HEK293 (cell line): ENCODE data around the gene COA8.

Experiments used
- CTCF ChIA-PET: fragments of 350-600 bp; formaldehyde crosslinking; extraction: SDS; loops from one replicate; lab custom pipeline; 2021; ENCODE audit warnings: antibody characterized with exemption; lab: Yijun Ruan, JAX
- POLR2A ChIA-PET: fragments of 300-600 bp; formaldehyde crosslinking; extraction: SDS; loops from one replicate; lab custom pipeline; 2020; ENCODE audit warnings: antibody characterized with exemption, inconsistent platforms; lab: Yijun Ruan, JAX
- H3K27ac ChIP-seq: fragments of 200-500 bp; sonication (Bioruptor generic); 2 replicates; pipeline ENCODE4 v1.5.1; 2014; ENCODE audit warnings: low read depth, low read length, control low read depth, inconsistent platforms; ENCODE audit errors: extremely low read depth
- H3K36me3 ChIP-seq, 2 experiments: fragments of 200-500 bp in 1 of 2; sonication (Bioruptor generic) in 1 of 2; 1 replicate in 1 of 2; 2 replicates in 1 of 2; pipeline ENCODE4 v1.5.1; 2014 to 2017; ENCODE audit warnings: inconsistent platforms in 2 of 2, low read length in 2 of 2; ENCODE audit not compliant: control insufficient read depth in 2 of 2, insufficient read depth in 1 of 2
- H3K4me1 ChIP-seq: fragments of 200-500 bp; sonication (Bioruptor generic); 2 replicates; pipeline ENCODE4 v1.5.1; 2014; ENCODE audit warnings: mild to moderate bottlenecking, low read length, inconsistent platforms; ENCODE audit not compliant: control insufficient read depth, insufficient read depth
- H3K4me3 ChIP-seq: 2 replicates; pipeline ENCODE4 v1.5.1; 2011; ENCODE audit warnings: low read depth, mild to moderate bottlenecking, control low read depth, low read length, moderate library complexity
- H3K9me3 ChIP-seq: fragments of 200-500 bp; sonication (Bioruptor generic); 2 replicates; pipeline ENCODE4 v1.5.1; 2014; ENCODE audit warnings: low read depth, low read length, inconsistent platforms; ENCODE audit not compliant: control insufficient read depth, insufficient read depth
- AEBP2 ChIP-seq: fragments of 450-650 bp; formaldehyde crosslinking; IDR thresholded peaks from 2 replicates; pipeline ENCODE4 v1.5.1; 2016; ENCODE audit warnings: missing biosample characterization, missing genetic modification characterization, borderline replicate concordance
- HIC1 ChIP-seq: fragments of 450-650 bp; formaldehyde crosslinking; IDR thresholded peaks from 2 replicates; pipeline ENCODE4 v1.5.1; 2016; ENCODE audit warnings: missing biosample characterization, missing genetic modification characterization
- KLF17 ChIP-seq: fragments of 450-650 bp; formaldehyde crosslinking; IDR thresholded peaks from 2 replicates; pipeline ENCODE4 v1.5.1; 2016; ENCODE audit warnings: missing biosample characterization, missing genetic modification characterization
- KLF9 ChIP-seq: fragments of 450-650 bp; formaldehyde crosslinking; IDR thresholded peaks from 2 replicates; pipeline ENCODE4 v1.5.1; 2016; ENCODE audit warnings: missing biosample characterization, missing genetic modification characterization, low read depth
- PRDM6 ChIP-seq: fragments of 450-650 bp; formaldehyde crosslinking; IDR thresholded peaks from 2 replicates; pipeline ENCODE4 v1.5.1; 2017; ENCODE audit warnings: missing biosample characterization, missing genetic modification characterization
- SALL2 ChIP-seq: fragments of 450-650 bp; formaldehyde crosslinking; IDR thresholded peaks from 2 replicates; pipeline ENCODE4 v1.5.0; 2017; ENCODE audit warnings: missing biosample characterization, mild to moderate bottlenecking, missing genetic modification characterization, borderline replicate concordance
- TCF7L2 ChIP-seq: IDR thresholded peaks from 2 replicates; pipeline ENCODE4 v1.6.1; 2011; ENCODE audit warnings: low read depth, mild to moderate bottlenecking, inconsistent platforms, low read length, moderate library complexity, borderline replicate concordance
- TSHZ1 ChIP-seq: fragments of 450-650 bp; formaldehyde crosslinking; IDR thresholded peaks from 2 replicates; pipeline ENCODE4 v1.5.1; 2016; ENCODE audit warnings: missing biosample characterization, missing genetic modification characterization, borderline replicate concordance
- ZFHX2 ChIP-seq: fragments of 450-650 bp; formaldehyde crosslinking; conservative IDR thresholded peaks from 2 replicates; pipeline ENCODE4 v1.5.1; 2016; ENCODE audit warnings: missing biosample characterization, missing genetic modification characterization
- ZFP41 ChIP-seq: fragments of 450-650 bp; formaldehyde crosslinking; IDR thresholded peaks from 2 replicates; pipeline ENCODE4 v1.5.1; 2016; ENCODE audit warnings: missing biosample characterization, missing genetic modification characterization, borderline replicate concordance
- ZNF114 ChIP-seq: fragments of 450-650 bp; formaldehyde crosslinking; IDR thresholded peaks from 2 replicates; pipeline ENCODE4 v1.5.0; 2017; ENCODE audit warnings: missing biosample characterization, missing genetic modification characterization
- ZNF138 ChIP-seq: fragments of 450-650 bp; formaldehyde crosslinking; IDR thresholded peaks from 2 replicates; pipeline ENCODE4 v1.5.1; 2016; ENCODE audit warnings: missing biosample characterization, missing genetic modification characterization, borderline replicate concordance
- ZNF324 ChIP-seq: fragments of 450-650 bp; formaldehyde crosslinking; IDR thresholded peaks from 2 replicates; pipeline ENCODE4 v1.5.1; 2016; ENCODE audit warnings: missing biosample characterization, missing genetic modification characterization
- ZNF37A ChIP-seq: fragments of 450-650 bp; IDR thresholded peaks from 2 replicates; pipeline ENCODE4 v1.5.1; 2018; ENCODE audit warnings: missing biosample characterization, missing genetic modification characterization
- ZNF394 ChIP-seq: fragments of 450-650 bp; formaldehyde crosslinking; IDR thresholded peaks from 2 replicates; pipeline ENCODE4 v1.5.1; 2016; ENCODE audit warnings: missing biosample characterization, missing genetic modification characterization, mild to moderate bottlenecking, moderate library complexity, borderline replicate concordance
- ZNF423 ChIP-seq: fragments of 450-650 bp; formaldehyde crosslinking; IDR thresholded peaks from 2 replicates; pipeline ENCODE4 v1.5.1; 2016; ENCODE audit warnings: missing biosample characterization, missing genetic modification characterization
- ZNF558 ChIP-seq: fragments of 450-650 bp; formaldehyde crosslinking; IDR thresholded peaks from 2 replicates; pipeline ENCODE4 v1.5.1; 2016; ENCODE audit warnings: missing biosample characterization, missing genetic modification characterization
- ZNF596 ChIP-seq: fragments of 450-650 bp; IDR thresholded peaks from 2 replicates; pipeline ENCODE4 v1.5.0; 2018; ENCODE audit warnings: missing biosample characterization, mild to moderate bottlenecking, missing genetic modification characterization, moderate library complexity
- ZNF629 ChIP-seq: fragments of 450-650 bp; formaldehyde crosslinking; IDR thresholded peaks from 2 replicates; pipeline ENCODE4 v1.5.1; 2017; ENCODE audit warnings: missing biosample characterization, missing genetic modification characterization
- ZSCAN23 ChIP-seq: fragments of 450-650 bp; formaldehyde crosslinking; IDR thresholded peaks from 2 replicates; pipeline ENCODE4 v1.5.1; 2016; ENCODE audit warnings: missing biosample characterization, missing genetic modification characterization
- TF ChIP-seq, protein P1 (sequence below): fragments of 450-650 bp; formaldehyde crosslinking; IDR thresholded peaks from 2 replicates; pipeline ENCODE4 v1.5.1; 2016; ENCODE audit warnings: missing biosample characterization, missing genetic modification characterization
- TF ChIP-seq, protein P2 (sequence below): fragments of 450-650 bp; formaldehyde crosslinking; IDR thresholded peaks from 2 replicates; pipeline ENCODE4 v1.5.1; 2016; ENCODE audit warnings: missing biosample characterization, missing genetic modification characterization

The COA8 gene

DNA sequence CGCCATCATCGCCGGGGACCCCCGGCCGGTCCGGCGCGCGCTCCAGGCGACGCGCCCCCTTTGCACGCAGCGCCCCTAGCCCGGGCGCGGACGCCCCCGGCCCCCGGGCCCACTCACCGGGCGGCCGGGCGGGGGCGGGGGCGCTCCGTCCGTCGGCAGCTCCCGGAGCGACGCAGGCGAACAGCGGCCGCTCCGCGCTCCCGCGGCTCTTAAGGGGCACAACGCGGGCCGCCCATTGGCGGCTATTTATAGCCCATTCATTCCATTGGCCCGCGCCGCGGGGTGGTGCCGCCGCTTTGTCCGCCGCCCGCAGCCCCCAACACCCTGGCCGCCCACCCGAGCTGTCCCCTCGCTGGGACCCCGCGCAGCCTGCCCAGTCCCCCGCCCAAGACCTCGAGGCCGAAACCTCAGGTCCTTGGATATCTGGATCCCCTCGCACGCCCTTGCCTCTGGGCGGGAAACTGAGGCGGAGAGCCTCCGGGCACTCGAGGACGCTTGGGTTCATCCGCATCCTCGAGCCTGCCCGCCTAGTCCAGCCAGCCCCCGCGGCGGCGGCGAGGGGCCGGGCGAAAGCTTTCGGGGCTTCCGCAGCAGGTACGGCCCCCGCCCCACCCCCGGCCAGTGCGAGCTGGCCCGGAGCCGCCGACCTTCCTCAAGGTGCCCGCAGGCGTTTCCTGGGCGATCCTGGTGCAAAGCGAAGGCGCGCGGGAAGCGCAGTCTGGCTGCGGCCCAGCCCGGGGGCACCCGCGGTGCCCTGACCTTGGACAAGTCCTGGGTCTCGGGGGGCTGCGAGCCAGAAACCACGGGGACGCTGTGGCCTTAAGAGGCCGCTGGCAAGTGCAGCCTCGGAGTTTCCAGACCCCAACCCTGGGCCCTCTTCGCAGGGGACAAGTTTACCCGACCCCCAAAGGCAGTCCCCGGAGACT lies 39.8 kb upstream of the COA8 start, which contains the start of gene CKB:
Gene CKB, minus strand, starts transcription at position 182 of the 926 bp plus-strand sequence. CDS start 337 bp downstream, outside the sequence.
- Histone ChIP-seq H3K4me3 (peak within 1 kb of the TSS; percentile 82), H3K36me3 (peaks cover 0 to 33% of the 10 kb centered on the region in 2 experiments; a peak in 1 of 3 replicates), H3K4me1 (peaks cover 23% of the 10 kb centered on the region), H3K9me3 (no peaks in the 10 kb centered on the region), H3K27ac (peak within 1 kb of the TSS; percentile 99)
- ChIA-PET POLR2A (interaction anchor here (0.7 to 3.3 kb wide), 12 partner anchors 8 to 189 kb away, joined by 3 to 19 read pairs (median 5); partner anchors contain the start of genes BAG5 and EIF5), CTCF (interaction anchor here (0.6 to 0.7 kb wide), 4 partner anchors 38 to 942 kb away, joined by 3 to 5 read pairs (median 3); no protein-coding TSS in a partner anchor)
- TF ChIP-seq ZNF114: no peak
- TF ChIP-seq PRDM6 (tag by site-specific recombination): no peak
- TF ChIP-seq TSHZ1: no peak
- TF ChIP-seq KLF9: 0 out of 2 replicates have a peak, but pooled peaks have one; percentile 54
- TF ChIP-seq ZNF629 (tag by site-specific recombination): no peak
- peak; percentile 72; the same call in 1 of the 2 replicates for TF ChIP-seq HIC1 (tag by site-specific recombination)
- TF ChIP-seq AEBP2 (tag by site-specific recombination): no peak
- peak; percentile 52; the same call in 1 of the 2 replicates for TF ChIP-seq ZNF324
- peak; percentile 76 for TF ChIP-seq KLF17 (tag by site-specific recombination)
- TF ChIP-seq ZFP41 (tag by site-specific recombination): no peak
- no peak for TF ChIP-seq ZSCAN23 (tag by site-specific recombination)
- TF ChIP-seq ZNF37A: no peak
- TF ChIP-seq, protein P1, sequence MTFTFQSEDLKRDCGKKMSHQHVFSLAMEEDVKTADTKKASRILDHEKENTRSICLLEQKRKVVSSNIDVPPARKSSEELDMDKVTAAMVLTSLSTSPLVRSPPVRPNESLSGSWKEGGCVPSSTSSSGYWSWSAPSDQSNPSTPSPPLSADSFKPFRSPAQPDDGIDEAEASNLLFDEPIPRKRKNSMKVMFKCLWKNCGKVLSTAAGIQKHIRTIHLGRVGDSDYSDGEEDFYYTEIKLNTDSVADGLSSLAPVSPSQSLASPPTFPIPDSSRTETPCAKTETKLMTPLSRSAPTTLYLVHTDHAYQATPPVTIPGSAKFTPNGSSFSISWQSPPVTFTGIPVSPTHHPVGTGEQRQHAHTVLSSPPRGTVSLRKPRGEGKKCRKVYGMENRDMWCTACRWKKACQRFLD: no peak
- TF ChIP-seq ZNF394: 0 out of 2 replicates have a peak, but pooled peaks have one; percentile 18
- no peak; the same call in 1 of the 2 replicates for TF ChIP-seq ZNF423 (tag by site-specific recombination)
- peak; percentile 91 for TF ChIP-seq ZFHX2 (tag by site-specific recombination)
- TF ChIP-seq TCF7L2: no peak
- TF ChIP-seq, protein P2, sequence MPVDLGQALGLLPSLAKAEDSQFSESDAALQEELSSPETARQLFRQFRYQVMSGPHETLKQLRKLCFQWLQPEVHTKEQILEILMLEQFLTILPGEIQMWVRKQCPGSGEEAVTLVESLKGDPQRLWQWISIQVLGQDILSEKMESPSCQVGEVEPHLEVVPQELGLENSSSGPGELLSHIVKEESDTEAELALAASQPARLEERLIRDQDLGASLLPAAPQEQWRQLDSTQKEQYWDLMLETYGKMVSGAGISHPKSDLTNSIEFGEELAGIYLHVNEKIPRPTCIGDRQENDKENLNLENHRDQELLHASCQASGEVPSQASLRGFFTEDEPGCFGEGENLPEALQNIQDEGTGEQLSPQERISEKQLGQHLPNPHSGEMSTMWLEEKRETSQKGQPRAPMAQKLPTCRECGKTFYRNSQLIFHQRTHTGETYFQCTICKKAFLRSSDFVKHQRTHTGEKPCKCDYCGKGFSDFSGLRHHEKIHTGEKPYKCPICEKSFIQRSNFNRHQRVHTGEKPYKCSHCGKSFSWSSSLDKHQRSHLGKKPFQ (tag by site-specific recombination): no peak
- TF ChIP-seq ZNF596: no peak
- no peak for TF ChIP-seq ZNF138 (tag by site-specific recombination)
- TF ChIP-seq SALL2 (tag by site-specific recombination): no peak
- TF ChIP-seq ZNF558 (tag by site-specific recombination): no peak
